HG03439 (cell line): ENCODE measurements around the gene PCDHGC3.

Source experiments
- ATAC-seq: cut with Tn5 transposase; IDR thresholded peaks from one replicate; pipeline ENCODE4 v1.9.1; 2021; ENCODE audit warnings: mild to moderate bottlenecking, moderate library complexity; ENCODE audit not compliant: unreplicated experiment

Gene PCDHGC3

GRCh38 chr5:141506381-141507155, 30.8 kb downstream of the PCDHGC3 start:
- ATAC-seq = no peak

GRCh38 chr5:141507387-141508091, 31.8 kb downstream of the PCDHGC3 start:
- peak; percentile 31 for ATAC-seq

GRCh38 chr5:141508440-141508797, 32.7 kb downstream of the PCDHGC3 start:
- no peak for ATAC-seq

GRCh38 chr5:141508798-141509611, 33.2 kb downstream of the PCDHGC3 start:
- ATAC-seq = no peak

GRCh38 chr5:141510160-141510559, 34.4 kb downstream of the PCDHGC3 start:
- ATAC-seq = no peak

- ATAC-seq = peak; percentile 25
These were observed 35.3 kb downstream of the PCDHGC3 start for GRCh38 chr5:141510850-141511601.

GRCh38 chr5:141511771-141512325, 36.1 kb downstream of the PCDHGC3 start:
- ATAC-seq = no peak

- peak; percentile 15 for ATAC-seq
These were observed 36.7 kb downstream of the PCDHGC3 start for GRCh38 chr5:141512390-141512910.

GRCh38 chr5:141512911-141513626, 37.3 kb downstream of the PCDHGC3 start:
- no peak for ATAC-seq

- peak; percentile 44 for ATAC-seq
These were observed 38.0 kb downstream of the PCDHGC3 start for GRCh38 chr5:141513627-141514329.

- peak; percentile 10 for ATAC-seq
These were observed 38.8 kb downstream of the PCDHGC3 start for GRCh38 chr5:141514330-141515133.

GRCh38 chr5:141515141-141515540, 39.4 kb downstream of the PCDHGC3 start:
- ATAC-seq = no peak

- ATAC-seq = no peak
These were observed 40.3 kb downstream of the PCDHGC3 start for GRCh38 chr5:141515946-141516671.

- no peak for ATAC-seq
These were observed 40.9 kb downstream of the PCDHGC3 start for GRCh38 chr5:141516672-141517025.

GRCh38 chr5:141517312-141517711, 41.5 kb downstream of the PCDHGC3 start:
- no peak for ATAC-seq

- no peak for ATAC-seq
These were observed 42.3 kb downstream of the PCDHGC3 start for GRCh38 chr5:141517880-141518617.

GRCh38 chr5:141518618-141519015, 42.9 kb downstream of the PCDHGC3 start:
- no peak for ATAC-seq
